Activated T-helper 2 cell treated with anti-CD3 and anti-CD28 coated beads, Interferon-gamma antibody, Interleukin-2, Interleukin-4, amounts not matched to agents 10 μg/mL and 5 μg/mL and 100 μg/mL, durations not matched to agents 14 hours and 24 hours and 36 hours (primary cell): ENCODE measurements around the gene WIPF2. TPM values are rescaled to one million over a fixed set of nuclear protein-coding genes. Genes with fewer than 3 reads are reported as not detected.

Experiments
- DNase-seq: peaks from one replicate; pipeline ENCODE4 v3.0.0; 2021; ENCODE audit warnings: low spot score
- H3K27ac Mint-ChIP-seq: one replicate; pipeline ENCODE4 v1.8.0; 2021; ENCODE audit warnings: mixed read lengths
- H3K27me3 Mint-ChIP-seq: one replicate; pipeline ENCODE4 v1.8.0; 2021; ENCODE audit warnings: low read depth, mixed read lengths
- H3K36me3 Mint-ChIP-seq: one replicate; pipeline ENCODE4 v1.8.0; 2021; ENCODE audit warnings: low read depth, mixed read lengths
- H3K4me1 Mint-ChIP-seq: one replicate; pipeline ENCODE4 v1.8.0; 2021; ENCODE audit warnings: low read depth, mixed read lengths
- H3K4me3 Mint-ChIP-seq: one replicate; pipeline ENCODE4 v1.8.0; 2021; ENCODE audit warnings: low read depth, mild to moderate bottlenecking, moderate library complexity, mixed read lengths
- H3K9me3 Mint-ChIP-seq: one replicate; pipeline ENCODE4 v1.8.0; 2021; ENCODE audit warnings: mixed read lengths
- intact Hi-C: fragments of 100-400 bp; cut with micrococcal nuclease; formaldehyde crosslinking; loops from one replicate; pipeline ENCODE4 v1.15.1; 2023
- total RNA-seq: library from RNA; stranded (reverse); gene quantifications from 2 replicates; pipeline ENCODE4 v1.2.3, GENCODE V29; 2022

WIPF2 gene
- total RNA-seq, 1 donor from 2014 or later, result 27.2 TPM

DNA sequence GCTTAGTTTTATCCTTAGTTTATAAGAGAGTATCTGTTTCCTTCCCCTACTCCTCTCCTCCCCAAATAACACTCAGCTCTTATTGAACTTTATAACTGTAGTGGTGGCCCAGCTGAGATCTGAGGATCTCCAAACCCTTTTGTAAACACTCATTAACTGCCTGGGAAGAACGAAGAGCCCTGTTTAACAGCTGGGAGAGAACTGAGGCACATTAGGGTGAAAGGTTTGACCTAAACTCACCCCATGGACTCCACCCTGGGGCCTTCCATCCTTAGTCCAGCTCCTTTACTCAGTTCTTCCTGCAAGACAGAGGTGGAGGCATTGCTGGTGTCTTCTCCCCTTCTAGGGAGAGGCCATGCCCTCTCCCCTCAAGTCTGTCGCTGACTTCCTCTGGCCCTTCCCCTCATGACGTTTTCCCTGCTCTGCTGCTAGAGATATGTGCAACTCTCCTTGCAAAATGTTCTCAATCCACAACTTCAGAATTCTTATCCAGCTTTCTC, 88.7 kb downstream of the WIPF2 start:
- Mint-ChIP-seq H3K27ac (no peak overlapping the region), H3K4me3 (no peak overlapping the region), H3K36me3 (peaks cover 21% of the 10 kb centered on the region), H3K27me3 (no peaks in the 10 kb centered on the region), H3K4me1 (peaks cover 17% of the 10 kb centered on the region), H3K9me3 (no peaks in the 10 kb centered on the region)
- intact Hi-C loops, result loop anchor here (5.0 kb wide), 1 partner anchor 35 kb away; no protein-coding TSS in a partner anchor
- DNase-seq, result no peak

GRCh38 chr17:40309031-40309948, 90.2 kb downstream of the WIPF2 start, which contains the start of gene RARA:
Gene RARA, plus strand, starts transcription at chr17:40309180. Its CDS starts 22,039 bp downstream, at chr17:40331219.
- Mint-ChIP-seq H3K27me3 (no peaks in the 10 kb centered on the region), H3K4me1 (peaks cover 10% of the 10 kb centered on the region), H3K4me3 (no peak within 1 kb of the TSS), H3K9me3 (no peaks in the 10 kb centered on the region), H3K36me3 (peaks cover 8% of the 10 kb centered on the region), H3K27ac (no peak within 1 kb of the TSS)
- DNase-seq, result no peak
- intact Hi-C loops, result loop anchor here (5.0 kb wide), 1 partner anchor 33 kb away; no protein-coding TSS in a partner anchor

DNA sequence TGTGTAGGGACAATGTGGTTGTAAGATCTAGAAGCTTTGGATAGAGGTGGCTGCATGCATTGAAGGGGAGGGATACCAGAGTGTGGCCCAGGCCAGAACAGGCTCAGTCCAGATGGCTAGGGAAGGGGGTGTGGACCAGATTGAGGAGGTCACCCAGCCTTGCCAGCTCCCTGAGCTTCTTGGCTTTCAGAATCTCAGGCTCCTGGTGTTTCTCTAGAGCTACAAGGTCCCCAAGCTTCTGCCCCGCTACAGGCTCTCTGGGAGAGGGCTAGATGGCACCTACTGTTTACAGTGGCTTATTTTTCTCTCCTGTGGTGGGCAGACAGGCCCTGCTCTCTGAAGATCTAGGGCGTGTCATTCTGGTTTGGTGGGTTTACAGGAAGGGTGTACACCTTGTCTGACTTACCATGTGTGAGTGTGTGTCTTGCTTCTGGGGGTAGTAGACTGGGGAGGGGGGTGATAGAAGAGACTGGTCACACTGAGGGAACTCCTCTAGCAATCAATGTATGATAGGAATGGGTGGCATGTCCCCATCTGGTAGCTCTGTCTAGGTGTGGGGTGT, 90.9 kb downstream of the WIPF2 start:
- Mint-ChIP-seq H3K4me3 (no peak overlapping the region), H3K27ac (no peak overlapping the region), H3K4me1 (peaks cover 16% of the 10 kb centered on the region), H3K27me3 (no peaks in the 10 kb centered on the region), H3K36me3 (peaks cover 4% of the 10 kb centered on the region), H3K9me3 (no peaks in the 10 kb centered on the region)
- intact Hi-C loops, result loop anchor here (5.0 kb wide), 1 partner anchor 32 kb away; no protein-coding TSS in a partner anchor
- DNase-seq, result no peak

- Mint-ChIP-seq H3K4me3 (no peak overlapping the region), H3K27me3 (no peaks in the 10 kb centered on the region), H3K27ac (no peak overlapping the region), H3K36me3 (no peaks in the 10 kb centered on the region), H3K4me1 (peaks cover 24% of the 10 kb centered on the region), H3K9me3 (no peaks in the 10 kb centered on the region)
- intact Hi-C loops, result no loop called here
- no peak for DNase-seq
Measured at GRCh38 chr17:40310882-40311391, 91.8 kb downstream of the WIPF2 start.

DNA sequence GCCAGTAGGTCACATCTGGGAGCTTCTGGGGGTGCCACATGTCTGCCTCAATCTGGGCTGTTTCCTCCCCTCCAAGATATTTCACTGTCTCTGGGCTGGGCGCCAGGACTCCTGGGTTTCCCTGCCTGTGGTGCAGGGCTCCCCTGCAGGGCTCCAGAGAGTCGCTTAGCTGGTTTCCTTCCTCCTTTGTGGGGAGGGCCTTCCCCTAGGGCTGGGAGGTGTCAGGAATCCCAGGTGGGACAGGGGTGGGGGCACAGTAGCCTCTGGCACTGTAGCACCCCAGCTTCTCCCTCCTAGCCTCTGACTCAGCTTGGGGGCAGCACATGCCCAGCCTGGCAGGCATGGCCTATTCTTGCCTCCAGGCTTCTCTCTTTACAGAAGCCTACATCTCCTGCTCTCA, 92.5 kb downstream of the WIPF2 start:
- no peak for DNase-seq
- Mint-ChIP-seq H3K4me3 (no peak overlapping the region), H3K9me3 (no peaks in the 10 kb centered on the region), H3K27ac (no peak overlapping the region), H3K36me3 (no peaks in the 10 kb centered on the region), H3K4me1 (peaks cover 30% of the 10 kb centered on the region), H3K27me3 (no peaks in the 10 kb centered on the region)
- intact Hi-C loops, result no loop called here

- H3K36me3 Mint-ChIP-seq, result no peaks in the 10 kb centered on the region
- DNase-seq, result no peak
- no peaks in the 10 kb centered on the region for H3K27me3 Mint-ChIP-seq
- H3K4me1 Mint-ChIP-seq, result peaks cover 32% of the 10 kb centered on the region
- H3K4me3 Mint-ChIP-seq, result no peak overlapping the region
- no peak overlapping the region for H3K27ac Mint-ChIP-seq
- intact Hi-C loops, result no loop called here
- no peaks in the 10 kb centered on the region for H3K9me3 Mint-ChIP-seq
Measured at GRCh38 chr17:40312131-40312731, 93.1 kb downstream of the WIPF2 start.

GRCh38 chr17:40312893-40313667, 94.0 kb downstream of the WIPF2 start:
- Mint-ChIP-seq H3K4me1 (peaks cover 39% of the 10 kb centered on the region), H3K4me3 (no peak overlapping the region), H3K27me3 (no peaks in the 10 kb centered on the region), H3K27ac (no peak overlapping the region), H3K9me3 (no peaks in the 10 kb centered on the region), H3K36me3 (no peaks in the 10 kb centered on the region)
- intact Hi-C loops, result no loop called here
- no peak for DNase-seq

DNA sequence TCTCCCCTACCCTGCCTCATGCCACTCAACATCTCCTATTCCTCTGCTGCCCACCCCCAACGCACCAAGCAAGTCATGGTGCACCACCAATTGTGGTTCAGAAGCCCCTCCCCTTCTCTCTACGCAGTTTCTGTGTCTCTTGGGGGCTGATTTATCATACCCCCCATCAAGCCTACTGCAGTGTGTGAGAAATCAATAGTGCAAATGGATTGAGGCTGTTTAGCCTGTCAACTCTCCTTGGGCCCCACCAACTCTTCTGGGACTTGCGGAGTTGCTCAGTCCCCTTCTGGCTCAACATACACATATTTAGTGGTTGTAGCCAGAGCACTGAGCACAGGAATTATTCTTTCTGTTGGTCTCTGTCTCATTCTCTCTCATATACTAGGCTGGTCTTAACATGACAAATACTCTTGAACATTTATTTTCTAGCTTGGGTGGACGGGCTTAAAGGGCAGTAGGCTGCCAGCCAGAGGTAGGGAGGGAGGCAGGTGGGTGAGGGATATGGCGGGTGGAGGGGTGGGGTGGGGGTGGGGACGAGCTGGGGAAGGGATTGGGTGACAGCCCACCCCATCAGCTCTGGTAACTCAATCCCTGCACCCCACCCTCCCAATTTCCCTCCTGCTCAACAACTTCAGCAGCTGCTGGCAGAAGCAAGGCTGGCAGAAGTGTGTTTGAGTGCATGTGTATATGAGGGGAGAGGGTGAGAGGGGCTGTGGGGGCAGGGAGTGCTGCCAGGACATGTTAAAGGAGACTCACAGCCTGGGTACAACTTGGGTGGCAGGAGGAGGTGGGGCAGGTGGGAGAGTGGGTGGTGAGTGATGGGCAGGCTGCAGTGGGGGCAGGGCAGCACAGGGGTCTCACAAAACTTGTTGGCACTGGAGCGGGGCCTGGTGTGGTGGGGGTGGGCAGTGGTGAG, 94.8 kb downstream of the WIPF2 start:
- Mint-ChIP-seq H3K27ac (peak overlapping the region; percentile 33), H3K9me3 (no peaks in the 10 kb centered on the region), H3K4me1 (peaks cover 40% of the 10 kb centered on the region), H3K4me3 (no peak overlapping the region), H3K36me3 (no peaks in the 10 kb centered on the region), H3K27me3 (no peaks in the 10 kb centered on the region)
- DNase-seq, result no peak
- intact Hi-C loops, result no loop called here

- Mint-ChIP-seq H3K27me3 (no peaks in the 10 kb centered on the region), H3K4me1 (peaks cover 42% of the 10 kb centered on the region), H3K9me3 (no peaks in the 10 kb centered on the region), H3K36me3 (no peaks in the 10 kb centered on the region), H3K4me3 (no peak overlapping the region), H3K27ac (peak overlapping the region; percentile 33)
- DNase-seq, result no peak
- intact Hi-C loops, result no loop called here
Measured at GRCh38 chr17:40314584-40314956, 95.5 kb downstream of the WIPF2 start.

DNA sequence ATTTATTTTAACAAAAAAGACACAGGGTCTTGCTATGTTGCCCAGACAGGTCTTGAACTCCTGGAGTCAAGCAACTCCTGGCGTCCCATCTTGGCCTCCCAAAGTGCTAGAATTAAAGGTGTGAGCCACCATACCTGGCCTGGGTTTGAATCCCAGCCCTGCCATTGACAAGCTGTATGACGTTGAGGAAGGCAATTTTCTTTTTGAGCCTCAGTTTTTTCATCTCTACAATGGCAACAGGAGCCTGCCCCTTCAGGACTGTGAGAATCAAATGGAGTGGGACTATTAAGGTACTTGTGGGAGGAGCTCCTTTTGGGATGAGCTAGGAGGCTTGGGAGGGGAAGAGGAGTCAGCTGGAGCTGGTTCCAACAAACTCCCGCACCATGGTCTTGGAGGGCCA, 96.1 kb downstream of the WIPF2 start:
- no peaks in the 10 kb centered on the region for H3K36me3 Mint-ChIP-seq
- no peak overlapping the region for H3K4me3 Mint-ChIP-seq
- intact Hi-C loops, result no loop called here
- H3K27me3 Mint-ChIP-seq, result no peaks in the 10 kb centered on the region
- no peak overlapping the region for H3K27ac Mint-ChIP-seq
- no peak for DNase-seq
- peaks cover 46% of the 10 kb centered on the region for H3K4me1 Mint-ChIP-seq
- H3K9me3 Mint-ChIP-seq, result no peaks in the 10 kb centered on the region

GRCh38 chr17:40315678-40316570, 96.8 kb downstream of the WIPF2 start:
- Mint-ChIP-seq H3K27ac (peak overlapping the region; percentile 12), H3K4me3 (no peak overlapping the region), H3K4me1 (peaks cover 52% of the 10 kb centered on the region), H3K9me3 (no peaks in the 10 kb centered on the region), H3K36me3 (no peaks in the 10 kb centered on the region), H3K27me3 (no peaks in the 10 kb centered on the region)
- intact Hi-C loops, result no loop called here
- DNase-seq, result no peak
